NAMALWA (cell line): ENCODE data around the gene NR4A1.
A peak's percentile ranks its signal among the peaks of the same experiment; 100 is the strongest.

ENCODE experiments used
- DNase-seq: peaks from one replicate; pipeline ENCODE4 v3.0.0-alpha.2; 2015; ENCODE audit warnings: low spot score

Gene NR4A1

GRCh38 chr12:52041695-52042123 is 9.5 kb upstream of the NR4A1 start:
- DNase-seq, result peak; percentile 82

- no peak for DNase-seq
Observed at GRCh38 chr12:52042706-52043385, 8.4 kb upstream of the NR4A1 start.

GRCh38 chr12:52043386-52044212 is 7.6 kb upstream of the NR4A1 start:
- DNase-seq, result no peak

GRCh38 chr12:52044292-52044983 is 6.8 kb upstream of the NR4A1 start:
- DNase-seq, result no peak

GRCh38 chr12:52045794-52046199 is 5.4 kb upstream of the NR4A1 start:
- no peak for DNase-seq

DNA sequence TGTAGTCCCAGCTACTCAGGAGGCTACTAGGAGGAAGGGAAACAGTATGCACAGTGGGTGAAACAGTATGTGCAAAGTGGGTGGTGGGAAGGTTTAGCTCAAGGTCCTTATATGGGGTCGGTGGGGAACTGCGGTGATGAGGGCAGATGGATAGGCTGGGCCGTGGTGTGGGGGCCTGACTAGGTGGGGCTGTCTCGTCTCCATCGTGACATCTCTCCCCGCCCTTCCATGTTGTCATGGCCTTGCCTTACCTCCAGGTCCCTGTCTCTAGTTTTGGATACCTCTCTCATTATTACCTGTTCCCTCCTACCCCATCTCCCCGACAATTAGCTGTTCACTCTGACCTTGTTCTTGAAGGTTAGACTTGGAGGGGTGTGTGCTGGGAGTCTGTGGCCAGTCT is 4.4 kb upstream of the NR4A1 start:
- no peak for DNase-seq

DNA sequence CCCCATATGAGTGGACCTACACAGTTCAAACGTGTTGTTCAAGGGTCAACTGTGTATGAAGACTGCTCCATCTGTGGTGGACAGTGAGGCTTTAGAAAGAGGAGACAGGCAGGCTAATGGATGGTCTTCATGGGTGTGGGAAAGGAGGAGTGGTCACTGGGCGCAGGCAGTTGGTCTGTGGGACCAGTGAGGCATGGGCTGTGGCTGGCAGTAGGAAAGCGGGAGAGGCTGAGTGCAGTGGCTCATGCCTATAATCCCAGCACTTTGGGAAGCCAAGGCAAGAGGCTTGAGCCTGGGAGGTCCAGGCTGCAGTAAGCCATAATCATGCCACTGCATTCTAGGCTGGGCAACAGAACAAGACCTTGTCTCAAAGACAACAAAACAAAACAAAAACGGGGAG is 2.0 kb upstream of the NR4A1 start:
- no peak for DNase-seq

DNA sequence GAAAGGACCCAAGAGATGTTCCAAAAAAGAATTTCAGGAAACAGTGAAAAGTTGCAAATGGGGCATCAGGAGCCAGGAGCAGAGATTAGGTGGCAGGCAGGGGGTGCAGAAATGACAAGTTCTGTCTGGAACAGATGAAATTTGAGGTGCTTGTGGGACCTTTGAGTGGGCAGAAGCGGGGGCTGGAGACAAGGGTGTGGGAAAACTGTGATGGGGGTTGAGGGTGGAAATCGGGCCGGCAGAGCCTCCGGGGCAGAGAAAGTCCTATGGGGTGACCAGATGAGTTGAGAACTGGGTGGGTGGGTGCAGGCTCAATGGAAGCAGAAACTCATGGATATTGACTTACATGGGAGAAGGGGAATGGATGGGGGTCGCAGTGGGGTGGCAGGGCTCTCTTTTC is 1.6 kb upstream of the NR4A1 start:
- no peak for DNase-seq

DNA sequence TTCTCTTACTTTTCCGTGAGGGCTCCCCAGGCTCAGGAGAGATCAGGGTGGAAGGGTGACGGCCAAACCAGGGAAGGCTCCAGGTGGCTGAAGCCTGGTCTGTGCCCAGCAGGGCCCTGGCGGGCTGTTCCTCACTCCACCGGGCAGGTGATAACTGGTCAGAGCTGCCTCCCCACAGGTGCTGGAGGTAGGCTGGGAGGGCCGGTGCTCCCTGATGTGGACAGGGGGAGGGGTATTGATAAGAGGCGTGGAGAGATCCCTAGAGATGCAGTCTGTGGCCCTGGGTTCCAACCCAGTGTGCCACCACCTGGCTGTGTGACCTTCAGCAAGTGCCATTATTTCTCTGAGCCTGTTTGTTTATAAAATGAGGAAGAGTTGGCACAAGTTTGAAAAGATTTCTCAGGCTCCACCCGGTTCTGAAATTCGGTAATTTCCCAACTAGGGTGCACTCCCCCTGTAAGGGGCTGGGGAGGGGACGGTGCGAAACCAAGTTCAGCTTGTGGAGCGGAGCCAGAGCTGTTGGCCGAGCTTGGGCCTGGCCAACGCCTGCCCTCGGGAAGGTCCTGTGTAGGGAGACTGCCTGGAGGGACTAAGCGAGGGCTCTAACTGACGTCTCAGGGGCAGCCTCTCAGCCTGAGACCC is 1.0 kb upstream of the NR4A1 start:
- peak; percentile 64 for DNase-seq

- peak; percentile 52 for DNase-seq
Observed at GRCh38 chr12:52052468-52053186, 1.4 kb downstream of the NR4A1 start.

DNA sequence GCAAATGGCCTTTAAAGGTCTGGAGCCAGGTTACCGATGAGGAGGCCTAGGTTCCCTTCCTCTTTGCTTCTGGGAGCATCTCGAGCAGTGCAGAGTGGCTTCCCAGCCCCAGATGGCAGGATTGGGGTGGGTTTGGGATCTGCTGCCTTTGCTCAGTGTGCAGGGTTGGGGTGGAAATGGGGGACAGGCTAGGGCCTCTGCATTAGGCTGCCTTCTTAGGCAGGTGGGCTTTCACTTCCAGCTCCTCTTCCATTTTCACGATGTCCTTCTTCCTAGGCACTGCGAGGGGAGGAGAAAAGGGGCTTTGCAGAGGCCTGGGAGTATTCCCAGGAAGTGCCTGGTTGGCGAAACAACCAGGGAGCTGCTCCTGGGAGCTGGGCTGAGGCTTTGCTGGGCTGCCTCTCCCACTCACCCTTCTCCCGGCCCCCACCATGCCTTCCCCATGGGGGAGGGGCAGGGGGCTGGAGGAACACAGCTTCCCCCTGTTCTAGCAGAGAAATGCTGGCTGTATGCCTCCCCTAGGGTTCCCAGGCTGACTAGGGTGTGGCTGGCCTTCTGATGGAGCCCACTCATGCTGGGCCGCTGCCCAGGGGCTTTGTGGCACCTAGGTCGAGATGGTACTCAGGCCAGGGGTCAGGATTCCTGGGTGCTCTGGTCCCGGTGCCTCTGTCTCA is 2.4 kb downstream of the NR4A1 start:
- DNase-seq, result no peak

DNA sequence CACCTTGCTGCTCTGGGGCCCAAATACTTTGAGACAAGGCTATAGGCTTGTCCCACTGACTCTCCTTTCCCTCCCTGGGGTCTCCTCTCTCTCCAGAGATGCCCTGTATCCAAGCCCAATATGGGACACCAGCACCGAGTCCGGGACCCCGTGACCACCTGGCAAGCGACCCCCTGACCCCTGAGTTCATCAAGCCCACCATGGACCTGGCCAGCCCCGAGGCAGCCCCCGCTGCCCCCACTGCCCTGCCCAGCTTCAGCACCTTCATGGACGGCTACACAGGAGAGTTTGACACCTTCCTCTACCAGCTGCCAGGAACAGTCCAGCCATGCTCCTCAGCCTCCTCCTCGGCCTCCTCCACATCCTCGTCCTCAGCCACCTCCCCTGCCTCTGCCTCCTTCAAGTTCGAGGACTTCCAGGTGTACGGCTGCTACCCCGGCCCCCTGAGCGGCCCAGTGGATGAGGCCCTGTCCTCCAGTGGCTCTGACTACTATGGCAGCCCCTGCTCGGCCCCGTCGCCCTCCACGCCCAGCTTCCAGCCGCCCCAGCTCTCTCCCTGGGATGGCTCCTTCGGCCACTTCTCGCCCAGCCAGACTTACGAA is 3.1 kb downstream of the NR4A1 start:
- DNase-seq, result no peak

GRCh38 chr12:52054833-52055730 is 3.8 kb downstream of the NR4A1 start:
- DNase-seq, result no peak

- no peak for DNase-seq
Observed at GRCh38 chr12:52055731-52056711, 4.8 kb downstream of the NR4A1 start.

DNA sequence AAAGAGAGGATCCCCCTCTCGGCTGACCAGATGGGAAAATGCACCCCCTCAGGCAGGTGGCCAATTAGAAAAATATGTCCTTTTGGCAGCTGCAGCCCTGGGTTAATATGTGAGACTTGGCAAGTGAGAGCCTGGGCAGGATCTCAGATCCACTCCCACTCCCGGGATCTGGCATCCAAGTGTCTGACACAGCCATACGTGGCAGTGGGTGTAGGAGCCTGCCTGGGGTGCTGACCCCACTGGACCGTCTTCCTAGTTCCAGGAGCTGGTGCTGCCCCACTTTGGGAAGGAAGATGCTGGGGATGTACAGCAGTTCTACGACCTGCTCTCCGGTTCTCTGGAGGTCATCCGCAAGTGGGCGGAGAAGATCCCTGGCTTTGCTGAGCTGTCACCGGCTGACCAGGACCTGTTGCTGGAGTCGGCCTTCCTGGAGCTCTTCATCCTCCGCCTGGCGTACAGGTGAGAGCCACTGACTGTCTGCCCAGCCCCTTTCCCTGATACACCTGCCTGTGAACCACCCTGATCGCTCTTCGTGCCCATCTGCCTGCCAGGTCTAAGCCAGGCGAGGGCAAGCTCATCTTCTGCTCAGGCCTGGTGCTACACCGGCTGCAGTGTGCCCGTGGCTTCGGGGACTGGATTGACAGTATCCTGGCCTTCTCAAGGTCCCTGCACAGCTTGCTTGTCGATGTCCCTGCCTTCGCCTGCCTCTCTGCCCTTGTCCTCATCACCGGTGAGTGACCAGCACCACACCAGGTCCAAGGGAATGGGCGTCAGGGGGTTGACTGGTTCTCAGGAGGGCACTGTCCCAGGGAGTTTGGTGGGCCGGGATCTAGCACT is 5.8 kb downstream of the NR4A1 start:
- DNase-seq, result no peak

- no peak for DNase-seq
Observed at GRCh38 chr12:52057638-52058576, 6.7 kb downstream of the NR4A1 start.
